SK-N-SH treated with all-trans-retinoic acid at 6 μM for 48 hours (cell line): ENCODE measurements around the gene OR2Y1.

Experiments
- ATAC-seq: fragments of 200-7000 bp; cut with Tn5 transposase; 3 replicates; pipeline ENCODE4 v1.9.1; 2020; ENCODE audit warnings: mild to moderate bottlenecking, moderate library complexity
- ARNTL ChIP-seq: fragments of 450-650 bp; formaldehyde crosslinking; IDR thresholded peaks from 2 replicates; pipeline ENCODE4 v1.5.0; 2020; ENCODE audit warnings: low read depth, mild to moderate bottlenecking, moderate library complexity, borderline replicate concordance
- BACH2 ChIP-seq: fragments of 250-450 bp; sonication (Bioruptor Pico); IDR thresholded peaks from 2 replicates; pipeline ENCODE4 v1.9.0; 2021; ENCODE audit warnings: mild to moderate bottlenecking, borderline replicate concordance
- CSDC2 ChIP-seq: fragments of 250-450 bp; sonication (Bioruptor Pico); IDR thresholded peaks from 2 replicates; pipeline ENCODE4 v1.5.0; 2020; ENCODE audit warnings: mild to moderate bottlenecking, moderate library complexity
- ESRRG ChIP-seq: fragments of 250-450 bp; sonication (Bioruptor Pico); IDR thresholded peaks from 2 replicates; pipeline ENCODE4 v1.6.1; 2021; ENCODE audit warnings: mild to moderate bottlenecking
- GLIS3 ChIP-seq: fragments of 250-450 bp; sonication (Bioruptor Pico); IDR thresholded peaks from 2 replicates; pipeline ENCODE4 v1.5.0; 2020; ENCODE audit warnings: mild to moderate bottlenecking, moderate library complexity
- ISL1 ChIP-seq: fragments of 250-450 bp; sonication (Bioruptor Pico); IDR thresholded peaks from 2 replicates; pipeline ENCODE4 v2.1.2; 2022; ENCODE audit warnings: mild to moderate bottlenecking, moderate library complexity
- OSR1 ChIP-seq: fragments of 250-450 bp; sonication (Bioruptor Pico); IDR thresholded peaks from 2 replicates; pipeline ENCODE4 v1.8.0; 2022; ENCODE audit warnings: moderate library complexity, mild to moderate bottlenecking, inconsistent platforms
- PPARA ChIP-seq: fragments of 250-450 bp; sonication (Bioruptor Pico); IDR thresholded peaks from 2 replicates; pipeline ENCODE4 v1.5.0; 2020; ENCODE audit warnings: mild to moderate bottlenecking, borderline replicate concordance
- RARB ChIP-seq: fragments of 250-450 bp; sonication (Bioruptor Pico); IDR thresholded peaks from 2 replicates; pipeline ENCODE4 v1.8.0; 2021; ENCODE audit warnings: mild to moderate bottlenecking, moderate library complexity
- SNAI2 ChIP-seq: fragments of 250-450 bp; sonication (Bioruptor Pico); IDR thresholded peaks from 2 replicates; pipeline ENCODE4 v1.5.0; 2020; ENCODE audit warnings: mild to moderate bottlenecking, moderate library complexity
- TCF4 ChIP-seq: fragments of 250-450 bp; sonication (Bioruptor Pico); IDR thresholded peaks from 2 replicates; pipeline ENCODE4 v1.8.0; 2021; ENCODE audit warnings: mild to moderate bottlenecking, moderate library complexity, borderline replicate concordance
- ZC3H10 ChIP-seq: fragments of 250-450 bp; sonication (Bioruptor Pico); IDR thresholded peaks from 2 replicates; pipeline ENCODE4 v1.5.1; 2021; ENCODE audit warnings: mild to moderate bottlenecking, moderate library complexity
- ZFP3 ChIP-seq: fragments of 250-450 bp; sonication (Bioruptor Pico); IDR thresholded peaks from 2 replicates; pipeline ENCODE4 v1.5.0; 2020; ENCODE audit warnings: mild to moderate bottlenecking, moderate library complexity
- ZNF565 ChIP-seq: fragments of 450-650 bp; formaldehyde crosslinking; conservative IDR thresholded peaks from 2 replicates; pipeline ENCODE4 v1.5.0; 2020; ENCODE audit warnings: low read depth, mild to moderate bottlenecking, moderate library complexity
- ZNF70 ChIP-seq: fragments of 450-650 bp; formaldehyde crosslinking; IDR thresholded peaks from 2 replicates; pipeline ENCODE4 v1.5.0; 2020; ENCODE audit warnings: mild to moderate bottlenecking, moderate library complexity
- ZNF8 ChIP-seq: fragments of 450-650 bp; formaldehyde crosslinking; IDR thresholded peaks from 2 replicates; pipeline ENCODE4 v1.5.0; 2020; ENCODE audit warnings: mild to moderate bottlenecking, moderate library complexity
- TF ChIP-seq, protein P1 (sequence below): fragments of 250-450 bp; sonication (Bioruptor Pico); IDR thresholded peaks from 2 replicates; pipeline ENCODE4 v1.5.1; 2020; ENCODE audit warnings: low read depth, mild to moderate bottlenecking, moderate library complexity
- TF ChIP-seq, protein P2 (sequence below): fragments of 250-450 bp; sonication (Bioruptor Pico); IDR thresholded peaks from 2 replicates; pipeline ENCODE4 v1.8.0; 2021; ENCODE audit warnings: low read depth, mild to moderate bottlenecking, moderate library complexity, borderline replicate concordance
- TF ChIP-seq, protein P3 (sequence below): fragments of 250-450 bp; sonication (Bioruptor Pico); IDR thresholded peaks from 2 replicates; pipeline ENCODE4 v1.8.0; 2020; ENCODE audit warnings: mild to moderate bottlenecking, moderate library complexity, borderline replicate concordance
- TF ChIP-seq, protein P4 (sequence below): fragments of 250-450 bp; sonication (Bioruptor Pico); IDR thresholded peaks from 2 replicates; pipeline ENCODE4 v1.5.1; 2021; ENCODE audit warnings: mild to moderate bottlenecking, moderate library complexity

Gene OR2Y1

DNA sequence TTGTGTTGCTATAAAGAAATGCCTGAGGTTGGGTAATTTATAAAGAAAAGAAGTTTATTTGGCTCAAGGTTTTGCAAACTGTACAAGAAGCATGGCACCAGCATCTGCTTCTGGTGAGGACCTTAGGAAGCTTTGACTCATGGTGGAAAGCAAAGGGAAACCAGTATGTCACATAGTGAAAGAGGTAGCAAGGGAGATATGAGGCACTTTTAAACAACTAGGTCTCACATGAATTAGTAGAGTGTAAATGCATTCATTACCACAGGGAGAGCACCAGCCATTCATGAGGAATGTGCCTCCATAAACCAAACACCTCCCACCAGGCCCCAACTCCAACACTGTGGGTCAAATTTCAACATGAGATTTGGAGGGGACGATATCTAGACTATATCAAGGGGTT lies 40.8 kb downstream of the OR2Y1 start:
- no peak for ATAC-seq
- TF ChIP-seq ZNF565 (CRISPR knock-in tag), result no peak
- TF ChIP-seq RARB (CRISPR knock-in tag), result no peak
- no peak for TF ChIP-seq OSR1 (CRISPR knock-in tag)
- TF ChIP-seq CSDC2 (CRISPR knock-in tag), result no peak
- no peak for TF ChIP-seq ZFP3 (CRISPR knock-in tag)
- TF ChIP-seq BACH2 (CRISPR knock-in tag), result no peak
- no peak for TF ChIP-seq SNAI2 (CRISPR knock-in tag)
- no peak for TF ChIP-seq ZNF70 (CRISPR knock-in tag)
- TF ChIP-seq, protein P1, sequence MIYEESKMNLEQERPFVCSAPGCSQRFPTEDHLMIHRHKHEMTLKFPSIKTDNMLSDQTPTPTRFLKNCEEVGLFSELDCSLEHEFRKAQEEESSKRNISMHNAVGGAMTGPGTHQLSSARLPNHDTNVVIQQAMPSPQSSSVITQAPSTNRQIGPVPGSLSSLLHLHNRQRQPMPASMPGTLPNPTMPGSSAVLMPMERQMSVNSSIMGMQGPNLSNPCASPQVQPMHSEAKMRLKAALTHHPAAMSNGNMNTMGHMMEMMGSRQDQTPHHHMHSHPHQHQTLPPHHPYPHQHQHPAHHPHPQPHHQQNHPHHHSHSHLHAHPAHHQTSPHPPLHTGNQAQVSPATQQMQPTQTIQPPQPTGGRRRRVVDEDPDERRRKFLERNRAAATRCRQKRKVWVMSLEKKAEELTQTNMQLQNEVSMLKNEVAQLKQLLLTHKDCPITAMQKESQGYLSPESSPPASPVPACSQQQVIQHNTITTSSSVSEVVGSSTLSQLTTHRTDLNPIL (CRISPR knock-in tag), result no peak
- TF ChIP-seq ZC3H10 (CRISPR knock-in tag), result no peak
- TF ChIP-seq, protein P2, sequence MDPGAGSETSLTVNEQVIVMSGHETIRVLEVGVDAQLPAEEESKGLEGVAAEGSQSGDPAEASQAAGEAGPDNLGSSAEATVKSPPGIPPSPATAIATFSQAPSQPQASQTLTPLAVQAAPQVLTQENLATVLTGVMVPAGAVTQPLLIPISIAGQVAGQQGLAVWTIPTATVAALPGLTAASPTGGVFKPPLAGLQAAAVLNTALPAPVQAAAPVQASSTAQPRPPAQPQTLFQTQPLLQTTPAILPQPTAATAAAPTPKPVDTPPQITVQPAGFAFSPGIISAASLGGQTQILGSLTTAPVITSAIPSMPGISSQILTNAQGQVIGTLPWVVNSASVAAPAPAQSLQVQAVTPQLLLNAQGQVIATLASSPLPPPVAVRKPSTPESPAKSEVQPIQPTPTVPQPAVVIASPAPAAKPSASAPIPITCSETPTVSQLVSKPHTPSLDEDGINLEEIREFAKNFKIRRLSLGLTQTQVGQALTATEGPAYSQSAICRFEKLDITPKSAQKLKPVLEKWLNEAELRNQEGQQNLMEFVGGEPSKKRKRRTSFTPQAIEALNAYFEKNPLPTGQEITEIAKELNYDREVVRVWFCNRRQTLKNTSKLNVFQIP (CRISPR knock-in tag), result no peak
- TF ChIP-seq ISL1, result no peak
- no peak for TF ChIP-seq PPARA (CRISPR knock-in tag)
- no peak for TF ChIP-seq ESRRG (CRISPR knock-in tag)

DNA sequence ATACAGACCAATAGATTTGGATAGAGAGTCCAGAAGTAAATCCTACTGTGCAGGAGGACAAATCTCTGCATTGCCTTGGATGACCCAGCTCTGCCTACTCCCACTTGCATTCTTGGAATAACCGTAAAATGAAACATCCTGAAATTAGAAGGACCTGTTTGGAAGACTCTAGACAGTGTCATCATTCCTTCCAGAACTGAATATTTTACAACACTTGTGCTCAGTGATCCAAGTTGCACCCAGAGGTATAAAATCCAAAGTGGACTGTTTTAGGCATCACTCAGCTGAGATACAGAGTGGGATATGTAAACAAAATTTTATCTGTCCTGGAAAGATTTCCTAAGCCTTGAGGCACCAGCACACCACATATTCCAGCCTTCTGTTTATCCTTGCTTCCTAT lies 43.7 kb downstream of the OR2Y1 start:
- ATAC-seq, result no peak
- TF ChIP-seq ZC3H10 (CRISPR knock-in tag), result no peak
- TF ChIP-seq RARB (CRISPR knock-in tag), result no peak
- TF ChIP-seq ISL1, result no peak
- no peak for TF ChIP-seq ARNTL
- TF ChIP-seq OSR1 (CRISPR knock-in tag), result no peak
- no peak for TF ChIP-seq SNAI2 (CRISPR knock-in tag)
- no peak for TF ChIP-seq TCF4 (CRISPR knock-in tag)

DNA sequence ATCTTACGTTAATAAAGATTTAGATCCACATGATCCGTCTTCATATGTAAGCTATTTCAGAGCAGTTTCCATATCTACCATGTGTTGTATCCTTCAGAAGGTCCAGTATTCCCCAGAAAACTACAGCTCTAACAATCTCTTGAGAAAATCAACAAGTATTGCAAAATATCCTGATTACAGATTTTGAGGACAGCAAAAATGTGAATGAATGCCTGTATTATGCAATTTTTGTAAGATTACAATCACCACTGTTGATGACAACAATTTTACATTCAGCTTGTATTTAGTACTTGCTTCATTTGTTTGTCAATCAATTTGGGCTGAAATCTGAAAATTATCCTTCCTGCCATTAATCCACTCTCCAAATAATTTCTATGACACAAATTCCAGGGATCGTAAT lies 47.4 kb downstream of the OR2Y1 start:
- no peak for ATAC-seq
- TF ChIP-seq, protein P3, sequence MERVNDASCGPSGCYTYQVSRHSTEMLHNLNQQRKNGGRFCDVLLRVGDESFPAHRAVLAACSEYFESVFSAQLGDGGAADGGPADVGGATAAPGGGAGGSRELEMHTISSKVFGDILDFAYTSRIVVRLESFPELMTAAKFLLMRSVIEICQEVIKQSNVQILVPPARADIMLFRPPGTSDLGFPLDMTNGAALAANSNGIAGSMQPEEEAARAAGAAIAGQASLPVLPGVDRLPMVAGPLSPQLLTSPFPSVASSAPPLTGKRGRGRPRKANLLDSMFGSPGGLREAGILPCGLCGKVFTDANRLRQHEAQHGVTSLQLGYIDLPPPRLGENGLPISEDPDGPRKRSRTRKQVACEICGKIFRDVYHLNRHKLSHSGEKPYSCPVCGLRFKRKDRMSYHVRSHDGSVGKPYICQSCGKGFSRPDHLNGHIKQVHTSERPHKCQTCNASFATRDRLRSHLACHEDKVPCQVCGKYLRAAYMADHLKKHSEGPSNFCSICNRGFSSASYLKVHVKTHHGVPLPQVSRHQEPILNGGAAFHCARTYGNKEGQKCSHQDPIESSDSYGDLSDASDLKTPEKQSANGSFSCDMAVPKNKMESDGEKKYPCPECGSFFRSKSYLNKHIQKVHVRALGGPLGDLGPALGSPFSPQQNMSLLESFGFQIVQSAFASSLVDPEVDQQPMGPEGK (CRISPR knock-in tag), result no peak
- TF ChIP-seq, protein P2 (CRISPR knock-in tag), result no peak
- TF ChIP-seq, protein P4, sequence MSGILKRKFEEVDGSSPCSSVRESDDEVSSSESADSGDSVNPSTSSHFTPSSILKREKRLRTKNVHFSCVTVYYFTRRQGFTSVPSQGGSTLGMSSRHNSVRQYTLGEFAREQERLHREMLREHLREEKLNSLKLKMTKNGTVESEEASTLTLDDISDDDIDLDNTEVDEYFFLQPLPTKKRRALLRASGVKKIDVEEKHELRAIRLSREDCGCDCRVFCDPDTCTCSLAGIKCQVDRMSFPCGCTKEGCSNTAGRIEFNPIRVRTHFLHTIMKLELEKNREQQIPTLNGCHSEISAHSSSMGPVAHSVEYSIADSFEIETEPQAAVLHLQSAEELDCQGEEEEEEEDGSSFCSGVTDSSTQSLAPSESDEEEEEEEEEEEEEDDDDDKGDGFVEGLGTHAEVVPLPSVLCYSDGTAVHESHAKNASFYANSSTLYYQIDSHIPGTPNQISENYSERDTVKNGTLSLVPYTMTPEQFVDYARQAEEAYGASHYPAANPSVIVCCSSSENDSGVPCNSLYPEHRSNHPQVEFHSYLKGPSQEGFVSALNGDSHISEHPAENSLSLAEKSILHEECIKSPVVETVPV (CRISPR knock-in tag), result no peak
- TF ChIP-seq GLIS3 (CRISPR knock-in tag) (no peak), ARNTL (no peak), ZFP3 (CRISPR knock-in tag) (no peak), RARB (CRISPR knock-in tag) (no peak), ZNF8 (CRISPR knock-in tag) (no peak), ZNF565 (CRISPR knock-in tag) (no peak), PPARA (CRISPR knock-in tag) (no peak)
- TF ChIP-seq, protein P1 (CRISPR knock-in tag), result no peak
